Coronary artery (tissue), 2 donors: ENCODE measurements around the gene PIEZO1.

ENCODE experiments used
- DNase-seq: peaks from one replicate; pipeline ENCODE4 v3.0.0-alpha.2; 2017; ENCODE audit warnings: low spot score
- H3K27ac ChIP-seq, 2 donors: fragments of 200-600 bp; sonication (generic); one replicate each; pipeline ENCODE4 v1.5.1; 2016 to 2019
- H3K4me3 ChIP-seq: fragments of 200-600 bp; sonication (generic); 2 replicates; pipeline ENCODE4 v1.5.1; 2016; ENCODE audit warnings: mild to moderate bottlenecking, moderate library complexity
- CTCF ChIP-seq: fragments of 200-600 bp; sonication (generic); IDR thresholded peaks from one replicate; pipeline ENCODE4 v1.5.1; 2019; ENCODE audit warnings: antibody characterized with exemption

Gene PIEZO1

DNA sequence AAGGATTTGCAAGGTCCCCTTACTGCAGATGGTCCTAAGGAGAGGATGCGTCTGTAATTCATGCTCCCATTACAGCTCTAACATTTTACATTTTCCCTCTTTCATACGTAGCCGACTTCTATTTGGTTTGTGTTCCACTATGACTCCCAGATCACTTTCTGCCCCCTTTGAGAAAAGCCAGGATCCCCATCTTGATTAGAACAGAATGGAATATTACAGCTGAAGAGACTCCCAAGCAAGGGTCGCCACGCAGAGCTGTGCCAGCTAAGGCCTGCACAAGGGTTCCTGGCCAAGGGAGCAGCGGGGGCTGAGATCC is 15.2 kb upstream of the PIEZO1 start:
- DNase-seq = no peak
- TF ChIP-seq CTCF = no peak
- Histone ChIP-seq H3K4me3 (no peak overlapping the region), H3K27ac (no peak overlapping the region)

- Histone ChIP-seq H3K4me3 (no peak overlapping the region), H3K27ac (no peak overlapping the region)
- no peak for DNase-seq
- TF ChIP-seq CTCF = no peak
Observed at GRCh38 chr16:88799569-88800276, 14.7 kb upstream of the PIEZO1 start.

DNA sequence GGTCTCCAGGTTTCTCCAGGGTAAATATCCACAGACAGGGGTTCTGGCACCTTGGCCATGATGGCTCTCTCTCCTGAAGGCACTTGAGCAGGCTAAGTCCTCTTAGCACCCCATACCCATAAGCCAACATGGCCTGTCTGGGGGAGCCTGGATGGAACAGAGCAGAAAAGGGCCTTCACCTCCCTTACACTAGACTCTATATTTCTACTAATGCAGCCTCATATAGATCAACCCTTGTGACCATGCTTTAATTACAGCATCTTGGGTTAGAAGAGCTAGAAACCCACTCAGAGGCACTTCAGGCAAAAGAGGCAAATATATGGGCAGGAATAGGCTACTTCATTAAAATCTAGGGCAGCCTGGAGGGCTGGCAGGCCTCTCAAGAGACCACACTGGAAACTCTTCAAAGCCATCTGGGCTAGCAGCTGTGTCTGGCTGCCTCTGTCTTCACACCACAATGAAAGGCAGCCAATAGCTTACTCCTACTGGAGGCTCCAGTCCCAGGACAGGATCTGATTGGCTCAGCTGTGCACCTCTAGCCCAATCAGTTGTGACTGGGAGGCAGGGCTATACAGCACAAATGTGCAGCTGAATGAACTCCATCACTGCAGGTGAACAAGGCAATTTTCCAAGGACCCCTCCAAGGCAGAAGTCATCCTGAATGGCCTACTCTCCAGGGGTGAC is 13.9 kb upstream of the PIEZO1 start:
- Histone ChIP-seq H3K4me3 (no peak overlapping the region), H3K27ac (no peak overlapping the region)
- TF ChIP-seq CTCF = no peak
- no peak for DNase-seq

- no peak overlapping the region for H3K27ac ChIP-seq
- TF ChIP-seq CTCF = no peak
Observed at GRCh38 chr16:88798073-88798472, 13.1 kb upstream of the PIEZO1 start.

DNA sequence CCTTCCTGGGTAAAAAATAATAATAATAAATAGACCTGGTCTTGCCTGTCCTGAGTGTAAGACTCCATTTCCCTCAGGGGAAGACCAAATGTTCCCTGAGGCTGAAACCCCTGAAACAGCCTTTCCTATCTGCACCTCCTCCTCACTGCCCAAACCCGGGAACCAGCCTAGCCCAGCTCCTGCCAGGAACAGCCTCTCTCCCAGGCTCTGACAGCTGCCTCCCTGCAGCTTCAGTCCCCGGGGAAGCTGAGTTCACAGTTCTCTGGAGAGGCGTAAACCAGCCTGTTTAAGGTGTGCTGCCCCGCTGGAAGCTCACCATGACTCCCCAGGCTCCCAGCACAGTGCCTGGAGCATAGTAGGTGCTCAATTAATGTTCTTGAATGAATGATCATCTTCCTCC is 11.3 kb upstream of the PIEZO1 start:
- no peak overlapping the region for H3K4me3 ChIP-seq
- no peak overlapping the region for H3K27ac ChIP-seq
- no peak for TF ChIP-seq CTCF
- DNase-seq = no peak

More at GRCh38 chr16:88798073-88798472, 13.1 kb upstream of the PIEZO1 start:
- no peak overlapping the region for H3K4me3 ChIP-seq
- DNase-seq = no peak

GRCh38 chr16:88793251-88793954 is 8.4 kb upstream of the PIEZO1 start:
- TF ChIP-seq CTCF = no peak
- no peak overlapping the region for H3K4me3 ChIP-seq
- DNase-seq = no peak
- H3K27ac ChIP-seq = no peak overlapping the region
